Activated CD8-positive, alpha-beta memory T cell treated with anti-CD3 and anti-CD28 coated beads for 24 hours (primary cell): ENCODE measurements around the gene PTH1R.
"Not testable (repeated sequence)": the region's sequence is repeated elsewhere in the genome, so short reads cannot be mapped to it uniquely, and the experiment has no call there.

Experiments used
- DNase-seq: peaks from one replicate; pipeline ENCODE4 v3.0.0-alpha.2; 2020

Gene PTH1R

GRCh38 chr3:46900007-46900292 lies 22.4 kb downstream of the PTH1R start:
- DNase-seq = no peak

DNA sequence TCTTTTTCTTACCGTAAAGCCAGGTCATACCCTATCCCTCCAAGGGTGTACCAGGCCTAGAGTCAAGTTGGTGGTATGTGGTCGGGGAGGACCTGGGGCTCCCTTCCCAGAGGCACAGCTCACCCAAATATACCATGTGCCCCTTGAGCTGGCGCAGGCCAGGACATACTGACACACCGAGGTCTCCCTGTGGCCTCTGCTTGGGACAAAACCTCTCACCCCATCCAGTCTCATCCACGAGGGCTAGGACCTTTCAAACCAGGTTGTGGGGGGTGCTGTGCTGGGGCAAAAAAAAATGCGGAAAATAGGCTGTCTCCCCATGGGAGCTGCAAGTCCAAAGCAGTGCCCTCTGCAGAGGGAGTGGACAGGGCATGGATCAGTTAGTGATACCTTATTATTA lies 22.8 kb downstream of the PTH1R start:
- DNase-seq = no peak

DNA sequence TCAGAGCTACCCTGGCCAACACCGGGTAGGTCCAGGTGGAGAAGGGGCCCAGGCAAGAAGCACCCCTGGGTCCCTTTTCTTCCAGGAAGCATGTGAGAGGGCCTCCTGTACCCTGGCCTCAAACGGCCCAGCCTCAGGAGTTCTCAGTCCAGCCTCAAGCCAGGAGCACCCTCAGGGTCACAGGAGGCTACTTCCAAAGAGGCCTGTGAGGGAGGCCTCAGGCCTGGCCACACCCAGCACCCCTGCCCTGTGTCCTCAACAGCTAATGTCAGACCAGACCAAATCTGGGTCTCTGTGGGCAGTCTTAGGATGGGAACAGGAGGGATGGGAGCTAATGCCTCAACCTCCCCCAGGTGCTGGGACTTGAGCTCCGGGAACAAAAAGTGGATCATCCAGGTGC lies 23.5 kb downstream of the PTH1R start:
- no peak for DNase-seq

DNA sequence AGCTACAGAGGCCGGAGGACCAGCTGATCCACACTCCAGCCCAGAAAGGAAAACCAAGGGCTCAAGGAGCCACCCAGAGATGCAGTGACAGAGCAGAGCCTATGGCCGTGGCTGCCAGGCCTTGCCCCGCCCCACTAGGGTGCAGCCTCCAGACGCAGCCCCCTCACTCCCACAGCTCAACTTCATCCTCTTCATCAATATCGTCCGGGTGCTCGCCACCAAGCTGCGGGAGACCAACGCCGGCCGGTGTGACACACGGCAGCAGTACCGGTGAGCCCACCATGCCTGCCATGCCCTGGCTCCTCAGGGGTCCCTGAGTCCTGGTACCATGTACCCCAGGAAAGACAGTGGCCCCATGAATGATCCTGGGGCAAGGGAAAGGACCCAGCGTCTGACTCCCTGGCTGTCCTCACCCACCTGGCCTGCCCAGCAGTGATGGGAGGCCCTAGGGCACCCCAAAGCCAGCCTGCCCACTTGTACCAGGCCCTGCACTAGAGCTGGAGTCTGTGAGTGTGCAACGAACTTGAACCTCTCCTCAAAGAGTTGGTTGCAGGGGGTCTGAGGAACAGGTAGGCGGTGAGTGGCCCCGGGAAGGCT lies 24.2 kb downstream of the PTH1R start:
- DNase-seq = no peak

DNA sequence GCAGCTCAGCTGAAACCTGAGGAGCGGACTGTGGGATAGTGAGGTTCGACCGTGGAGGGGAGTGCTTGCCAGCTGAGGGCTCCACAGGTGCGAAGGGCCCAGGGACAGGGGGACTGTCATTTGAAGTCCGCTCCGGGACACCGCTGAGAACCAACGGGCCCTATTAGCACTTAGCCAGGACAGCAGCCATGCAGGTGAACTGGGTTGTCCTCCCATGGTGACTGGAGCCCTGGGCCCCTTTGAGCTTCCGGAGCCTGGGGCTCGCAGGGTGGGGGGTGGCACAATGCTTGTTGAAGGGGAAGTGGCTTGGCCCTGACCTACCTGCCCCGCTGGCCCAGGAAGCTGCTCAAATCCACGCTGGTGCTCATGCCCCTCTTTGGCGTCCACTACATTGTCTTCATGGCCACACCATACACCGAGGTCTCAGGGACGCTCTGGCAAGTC lies 24.7 kb downstream of the PTH1R start:
- no peak for DNase-seq

DNA sequence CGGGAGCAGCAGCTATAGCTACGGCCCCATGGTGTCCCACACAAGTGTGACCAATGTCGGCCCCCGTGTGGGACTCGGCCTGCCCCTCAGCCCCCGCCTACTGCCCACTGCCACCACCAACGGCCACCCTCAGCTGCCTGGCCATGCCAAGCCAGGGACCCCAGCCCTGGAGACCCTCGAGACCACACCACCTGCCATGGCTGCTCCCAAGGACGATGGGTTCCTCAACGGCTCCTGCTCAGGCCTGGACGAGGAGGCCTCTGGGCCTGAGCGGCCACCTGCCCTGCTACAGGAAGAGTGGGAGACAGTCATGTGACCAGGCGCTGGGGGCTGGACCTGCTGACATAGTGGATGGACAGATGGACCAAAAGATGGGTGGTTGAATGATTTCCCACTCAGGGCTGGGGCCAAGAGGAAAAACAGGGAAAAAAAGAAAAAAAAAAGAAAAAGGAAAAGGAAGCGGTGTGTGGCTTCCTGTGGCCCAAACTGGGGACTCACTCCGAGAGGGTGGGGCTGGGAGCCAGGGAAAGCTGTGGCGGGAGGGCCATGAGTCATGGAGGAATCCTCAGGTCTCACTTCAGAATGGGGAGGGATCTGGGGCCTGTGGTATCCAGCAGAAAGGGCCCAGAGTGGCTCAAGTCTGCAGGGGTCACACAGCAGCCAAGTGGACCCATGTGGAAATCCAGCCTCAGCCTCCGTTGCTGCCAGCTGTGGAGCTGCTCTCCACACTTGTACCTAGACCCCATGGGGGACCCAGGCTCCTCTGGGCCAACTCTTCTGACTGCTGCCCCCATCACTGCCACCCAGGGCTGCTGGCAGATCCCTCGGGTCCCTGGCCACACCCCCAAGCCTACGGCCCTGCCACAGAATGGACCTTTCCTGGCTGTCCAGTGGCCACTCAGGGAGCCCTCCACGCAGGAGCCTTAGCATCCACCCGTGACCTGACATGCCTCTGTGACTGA lies 26.1 kb downstream of the PTH1R start:
- DNase-seq = no peak

DNA sequence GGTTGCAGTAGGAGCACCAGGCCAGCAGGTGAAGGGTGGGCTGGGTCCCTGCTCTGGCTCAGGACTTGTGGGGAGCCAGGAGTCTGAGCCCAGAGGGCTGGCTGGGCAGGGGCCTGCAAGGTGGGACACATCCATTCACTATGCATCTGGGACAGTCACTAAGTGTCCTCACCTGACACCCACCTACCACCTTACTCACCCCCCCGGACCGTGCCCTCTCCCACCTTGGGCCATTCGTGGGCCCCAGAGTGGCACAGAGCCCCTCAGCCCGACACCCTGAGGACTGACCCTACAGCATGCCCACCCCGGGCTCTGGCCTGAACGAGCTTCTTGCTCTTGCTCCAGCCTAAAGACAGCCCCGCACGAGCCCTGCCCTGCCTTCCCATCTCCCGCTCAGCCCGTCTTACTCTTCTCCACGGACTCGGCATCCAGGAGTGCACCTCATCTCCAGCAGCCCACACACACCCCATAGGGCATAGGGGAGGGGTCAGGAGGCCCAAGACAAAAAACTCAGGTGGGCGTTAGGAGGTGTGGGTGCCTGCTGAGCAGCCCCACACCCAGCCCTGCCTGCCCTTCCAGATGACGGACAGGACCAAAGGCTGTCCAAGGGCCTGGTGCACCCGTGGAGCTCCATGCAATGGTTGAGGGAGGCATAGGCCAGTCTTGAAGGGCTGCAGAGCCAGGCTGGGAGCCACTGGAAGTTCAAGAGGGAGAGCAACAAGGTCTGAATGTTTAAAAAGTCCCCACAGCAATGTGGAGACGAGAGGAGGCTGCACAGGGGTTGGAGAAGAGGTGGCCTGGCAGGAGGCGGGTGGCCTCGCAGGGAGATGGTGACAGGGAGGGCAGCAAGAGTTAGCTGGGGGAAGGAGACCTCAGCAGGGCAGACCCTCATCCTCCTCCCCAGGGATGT lies 27.0 kb downstream of the PTH1R start:
- no peak for DNase-seq

DNA sequence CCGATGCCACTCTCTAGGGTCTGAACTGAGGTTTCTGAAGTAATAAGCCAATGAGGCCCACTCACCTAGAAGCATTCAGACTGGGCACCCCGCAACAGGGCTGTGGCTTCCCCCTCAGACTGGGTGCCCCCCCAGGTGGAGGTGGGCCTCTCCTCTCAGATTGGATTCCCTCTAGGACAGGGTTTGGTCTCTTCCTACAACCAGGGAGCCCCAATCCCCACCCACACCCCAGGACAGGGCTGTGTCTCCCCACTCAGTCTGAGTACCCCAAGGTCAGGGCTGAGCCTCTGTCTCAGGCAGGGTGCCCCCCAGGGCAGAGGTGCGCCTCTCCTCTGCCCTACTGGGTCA lies 27.7 kb downstream of the PTH1R start:
- no peak for DNase-seq

DNA sequence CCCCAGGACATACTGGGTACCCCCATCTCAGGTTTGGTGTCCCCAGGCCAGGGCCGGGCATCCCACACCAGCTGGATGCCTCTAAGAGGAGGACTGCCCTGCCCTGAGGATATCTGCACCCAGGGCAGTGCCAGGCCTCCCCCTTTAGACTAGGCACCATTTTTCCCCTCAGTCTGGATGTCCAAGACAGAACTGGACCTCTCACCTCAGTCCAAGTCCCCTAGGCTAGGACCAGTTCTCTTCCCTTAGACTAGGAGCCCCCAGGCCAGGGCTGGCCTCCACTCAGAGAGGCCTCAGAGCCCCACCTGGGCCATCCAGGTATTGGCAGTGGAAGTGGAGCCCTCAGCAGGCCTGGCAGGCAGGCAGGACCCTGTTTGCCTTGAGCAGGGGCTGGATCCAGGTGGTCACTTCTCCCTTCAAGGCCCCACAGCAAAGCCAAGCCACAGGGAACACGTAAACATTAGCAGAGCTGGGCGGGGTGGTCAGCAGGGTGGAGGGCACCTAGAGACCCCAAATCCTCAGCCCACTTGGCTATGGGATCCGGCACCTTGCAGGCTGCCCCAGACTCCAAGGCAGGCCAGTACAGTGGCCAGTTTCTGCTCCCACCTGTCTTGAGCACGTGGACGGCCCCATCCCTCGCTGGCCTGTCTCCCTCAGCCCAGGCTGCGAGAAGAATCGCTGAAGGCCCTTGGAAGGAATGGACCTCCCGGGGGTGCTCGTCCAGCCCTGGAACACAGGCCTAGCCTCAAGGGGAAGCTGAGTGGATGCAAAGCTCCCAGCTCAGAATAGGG lies 28.3 kb downstream of the PTH1R start:
- no peak for DNase-seq

DNA sequence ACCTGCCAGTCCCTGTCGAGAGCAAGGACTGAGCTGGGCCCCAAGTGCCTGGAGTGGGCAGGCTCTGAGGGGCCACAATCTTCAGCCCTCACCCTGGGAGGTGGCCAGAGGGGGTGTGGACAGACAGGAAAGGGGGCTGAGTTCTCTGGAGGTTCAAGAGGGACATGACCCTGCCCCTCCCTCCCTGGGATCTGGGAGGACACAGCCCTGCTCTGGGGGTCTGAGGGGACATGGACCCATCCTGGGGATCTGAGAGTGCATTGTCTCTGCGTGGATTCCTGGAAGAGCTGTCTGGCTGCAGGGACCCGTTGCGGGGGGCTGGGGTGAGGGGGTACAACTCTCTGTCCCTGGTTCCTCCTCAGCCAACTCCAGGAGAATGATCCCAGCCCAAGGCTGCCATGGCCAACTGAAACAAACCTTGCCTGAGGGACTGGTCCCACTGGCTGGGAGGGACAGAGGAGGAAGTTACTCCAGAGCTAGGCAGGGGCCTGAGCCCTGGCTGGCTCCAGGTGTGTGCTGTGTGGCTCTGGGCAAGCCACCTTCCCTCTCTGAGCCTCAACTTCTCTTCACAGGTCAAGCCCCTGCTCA lies 29.0 kb downstream of the PTH1R start:
- no peak for DNase-seq

DNA sequence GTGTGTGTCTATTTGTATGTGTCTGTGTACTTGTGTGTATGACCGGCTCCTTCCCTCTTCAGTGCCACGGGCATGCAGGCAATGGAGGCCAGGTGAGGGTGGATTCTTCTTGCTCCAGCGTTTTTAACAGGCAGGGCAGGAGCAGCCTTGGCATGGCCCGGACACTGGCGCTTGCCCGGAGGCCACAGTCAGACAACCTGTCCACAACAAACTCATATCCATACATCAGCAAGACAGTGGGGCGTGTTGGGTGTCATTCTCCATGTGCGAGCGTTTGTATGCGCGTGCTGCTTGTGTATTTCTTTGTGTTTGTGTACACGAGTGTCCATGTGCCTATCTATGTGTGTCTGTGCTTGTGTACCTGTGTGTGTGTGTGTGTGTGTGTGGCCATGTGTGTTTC lies 29.8 kb downstream of the PTH1R start:
- no peak for DNase-seq

DNA sequence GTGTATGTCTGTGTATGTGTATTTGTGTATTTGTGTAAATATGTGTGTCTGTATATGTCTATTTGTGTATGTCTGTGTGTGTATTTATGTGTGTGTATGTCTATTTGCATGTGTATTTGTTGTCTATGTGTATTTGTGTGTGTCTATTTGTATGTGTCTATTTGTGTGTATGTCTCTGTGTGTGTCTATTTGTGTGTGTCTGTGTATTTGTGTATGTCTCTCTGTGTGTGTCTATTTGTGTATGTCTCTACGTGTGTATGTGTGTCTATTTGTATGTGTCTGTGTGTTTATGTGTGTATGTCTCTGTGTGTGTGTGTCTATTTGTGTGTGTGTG lies 30.4 kb downstream of the PTH1R start:
- DNase-seq = no peak

- DNase-seq = no peak
Observed at GRCh38 chr3:46908294-46908985, 30.9 kb downstream of the PTH1R start.

DNA sequence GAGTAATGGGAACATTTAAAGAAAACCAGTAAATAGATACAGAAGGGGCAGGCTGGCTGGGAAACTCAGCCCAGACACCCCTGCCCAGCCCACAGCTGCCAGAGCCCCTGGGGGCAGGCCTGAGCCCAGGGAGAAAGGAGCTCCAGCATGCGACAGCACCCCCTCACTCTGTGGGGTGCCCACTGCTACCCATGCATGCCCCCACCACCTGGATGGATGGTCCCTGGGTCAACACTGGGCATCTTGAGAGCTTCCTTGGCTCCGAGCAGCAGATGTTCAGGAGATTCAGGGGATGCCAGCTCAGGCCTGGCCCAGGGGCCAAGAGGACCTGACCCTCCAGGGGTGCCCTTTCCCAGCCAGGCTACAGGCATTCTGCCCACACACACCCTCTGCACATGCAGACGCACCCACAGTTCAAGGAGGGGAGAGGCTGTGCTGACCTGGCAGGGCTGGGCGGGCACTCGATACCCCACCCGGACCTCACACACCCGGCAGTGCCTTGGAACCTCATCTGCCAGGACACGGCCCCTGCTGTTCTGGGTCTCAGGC lies 31.5 kb downstream of the PTH1R start:
- no peak for DNase-seq

DNA sequence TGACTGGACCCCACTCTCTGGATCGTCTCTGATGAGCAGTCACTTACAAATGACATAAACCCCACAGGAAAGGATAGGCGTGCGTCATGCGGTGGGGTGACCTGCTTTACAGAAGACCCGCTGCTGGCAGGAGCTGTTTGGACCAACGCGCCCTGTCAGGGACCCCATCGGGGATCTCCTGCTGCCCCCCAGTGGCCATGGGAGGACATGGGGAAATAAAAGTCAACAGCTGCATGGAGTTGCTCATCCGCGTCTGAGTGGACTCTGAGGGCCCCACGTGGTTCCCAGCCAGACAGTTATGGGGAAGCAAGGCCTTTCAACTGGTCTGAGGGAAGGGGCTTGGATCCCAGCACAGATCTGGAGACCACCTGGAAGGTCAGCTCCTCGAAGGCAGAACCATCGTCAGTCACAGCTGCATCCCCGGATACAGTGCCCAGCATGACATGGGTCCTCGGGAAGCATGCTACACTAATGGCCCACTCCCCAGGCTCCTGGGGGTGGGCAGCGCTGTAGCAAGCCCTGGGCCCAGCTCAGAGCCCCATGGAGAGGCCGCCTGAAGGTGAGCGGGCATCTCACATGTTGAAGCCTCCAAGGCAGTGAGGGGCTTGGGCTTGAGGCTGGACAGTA lies 32.1 kb downstream of the PTH1R start:
- DNase-seq = peak; percentile 91

DNA sequence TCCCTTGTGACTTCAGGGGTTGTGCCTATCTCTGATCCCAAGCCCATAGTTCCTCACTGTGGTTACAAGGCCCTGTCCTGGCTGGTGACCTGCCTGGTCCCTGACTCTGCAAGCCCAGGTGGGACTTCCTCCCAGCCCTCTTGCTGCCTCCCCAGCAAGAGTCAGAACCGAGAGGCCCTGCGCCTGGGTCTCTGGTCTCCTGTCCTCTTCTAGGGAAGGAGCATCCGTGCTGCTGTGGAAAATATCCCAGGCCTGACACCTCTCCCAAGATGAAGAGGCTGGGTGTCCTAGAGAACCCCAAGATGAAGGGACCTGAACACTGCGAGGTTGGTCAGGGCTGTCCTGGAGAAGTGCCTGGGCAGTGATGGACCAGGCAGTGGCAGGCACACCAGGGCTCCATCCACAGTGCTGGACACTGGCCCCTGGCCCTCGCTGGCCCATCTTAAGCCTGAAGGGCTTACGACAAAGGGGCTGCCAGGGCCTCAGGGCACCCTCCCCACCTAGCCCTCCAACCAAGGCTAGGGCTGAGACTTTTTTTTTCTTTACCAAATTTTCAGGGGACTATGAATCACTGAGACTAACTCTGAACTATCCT lies 32.7 kb downstream of the PTH1R start:
- no peak for DNase-seq

GRCh38 chr3:46910914-46911313 lies 33.4 kb downstream of the PTH1R start:
- DNase-seq = not testable (repeated sequence)

DNA sequence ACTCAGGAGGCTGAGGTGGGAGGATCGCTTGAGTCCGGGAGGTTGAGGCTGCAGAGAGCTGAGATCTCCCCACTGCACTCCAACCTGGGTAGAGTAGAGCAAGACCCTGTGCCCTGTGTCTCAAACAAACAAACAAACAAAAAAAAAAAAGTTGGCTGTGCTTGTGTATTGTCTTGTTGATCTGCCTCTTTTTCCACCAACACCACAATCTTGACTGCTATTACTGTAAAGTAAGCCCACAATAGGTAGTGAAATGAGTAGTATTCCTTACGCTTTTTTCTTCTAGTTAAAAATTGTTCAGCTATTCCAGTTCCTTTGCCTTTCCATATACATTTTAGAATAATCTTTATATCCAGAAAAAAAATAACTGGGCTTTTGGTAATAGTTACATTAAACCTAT lies 35.5 kb downstream of the PTH1R start:
- no peak for DNase-seq

GRCh38 chr3:46913644-46914043 lies 36.1 kb downstream of the PTH1R start:
- DNase-seq = no peak

DNA sequence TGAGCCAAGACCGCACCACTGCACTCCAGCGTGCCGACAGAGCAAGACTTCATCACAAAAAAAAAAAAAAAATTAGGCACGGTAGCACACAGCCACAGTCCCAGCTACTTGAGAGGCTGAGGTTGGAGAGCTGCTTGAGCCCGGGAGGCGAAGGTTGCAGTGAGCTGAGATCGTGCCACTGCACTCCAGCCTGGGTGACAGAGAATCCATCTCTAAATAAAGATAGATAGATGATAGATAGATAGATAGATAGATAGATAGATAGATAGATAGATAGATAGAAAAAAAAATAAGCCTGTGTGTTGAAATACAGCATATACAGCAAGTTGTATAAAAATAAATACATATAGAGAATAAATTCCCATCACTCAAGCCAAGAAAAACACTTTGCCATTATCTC lies 37.3 kb downstream of the PTH1R start:
- DNase-seq = no peak
